ENCODE measurements around the gene DBH.
A peak's percentile ranks its signal among the peaks of the same experiment; 100 is the strongest.

The DBH gene

GRCh38 chr9:133681658-133682306 is 45.6 kb downstream of the DBH start:
- DNase-seq (ENCODE audit: low read depth), result no peak
- TF ChIP-seq CTCF (conservative IDR thresholded peaks at IDR 0.05; ENCODE audit: low read depth, low read length), result no peak
- no peak overlapping the region for H3K4me3 ChIP-seq (ENCODE audit: low read depth, low read length)

- no peak overlapping the region for H3K4me3 ChIP-seq (ENCODE audit: low read depth, low read length)
- TF ChIP-seq CTCF (conservative IDR thresholded peaks at IDR 0.05; ENCODE audit: low read depth, low read length), result no peak
- no peak for DNase-seq (ENCODE audit: low read depth)
These were observed 46.8 kb downstream of the DBH start for GRCh38 chr9:133682818-133683585.

GRCh38 chr9:133683586-133684120 is 47.5 kb downstream of the DBH start:
- TF ChIP-seq CTCF (conservative IDR thresholded peaks at IDR 0.05; ENCODE audit: low read depth, low read length), result peak; percentile 24
- H3K4me3 ChIP-seq (ENCODE audit: low read depth, low read length), result no peak overlapping the region
- peak; percentile 61 for DNase-seq (ENCODE audit: low read depth)

GRCh38 chr9:133684121-133684935 is 48.2 kb downstream of the DBH start:
- H3K4me3 ChIP-seq (ENCODE audit: low read depth, low read length), result no peak overlapping the region
- TF ChIP-seq CTCF (conservative IDR thresholded peaks at IDR 0.05; ENCODE audit: low read depth, low read length), result no peak
- no peak for DNase-seq (ENCODE audit: low read depth)

- no peak for TF ChIP-seq CTCF (conservative IDR thresholded peaks at IDR 0.05; ENCODE audit: low read depth, low read length)
- DNase-seq (ENCODE audit: low read depth), result no peak
- no peak overlapping the region for H3K4me3 ChIP-seq (ENCODE audit: low read depth, low read length)
These were observed 48.8 kb downstream of the DBH start for GRCh38 chr9:133684936-133685361.

- no peak for TF ChIP-seq CTCF (conservative IDR thresholded peaks at IDR 0.05; ENCODE audit: low read depth, low read length)
- H3K4me3 ChIP-seq (ENCODE audit: low read depth, low read length), result no peak overlapping the region
- no peak for DNase-seq (ENCODE audit: low read depth)
These were observed 49.8 kb downstream of the DBH start for GRCh38 chr9:133685653-133686609.
